ENCODE measurements around the gene ABHD12.
"Not testable (repeated sequence)": the region's sequence is repeated elsewhere in the genome, so short reads cannot be mapped to it uniquely, and the experiment has no call there.

The ABHD12 gene

GRCh38 chr20:25277051-25277801 lies 113.4 kb downstream of the ABHD12 start:
- no peak for DNase-seq (ENCODE audit: low read depth)

GRCh38 chr20:25276533-25277050 lies 114.0 kb downstream of the ABHD12 start:
- DNase-seq (ENCODE audit: low read depth) = no peak

- DNase-seq (ENCODE audit: low read depth) = no peak
Measured at GRCh38 chr20:25275813-25276532, 114.7 kb downstream of the ABHD12 start.

GRCh38 chr20:25274891-25275812 lies 115.5 kb downstream of the ABHD12 start:
- no peak for DNase-seq (ENCODE audit: low read depth)

GRCh38 chr20:25274481-25274880 lies 116.2 kb downstream of the ABHD12 start:
- DNase-seq (ENCODE audit: low read depth) = no peak

- no peak for DNase-seq (ENCODE audit: low read depth)
Measured at GRCh38 chr20:25273541-25274358, 116.9 kb downstream of the ABHD12 start.

- DNase-seq (ENCODE audit: low read depth) = no peak
Measured at GRCh38 chr20:25273046-25273445, 117.6 kb downstream of the ABHD12 start.

GRCh38 chr20:25272223-25273000 lies 118.2 kb downstream of the ABHD12 start:
- no peak for DNase-seq (ENCODE audit: low read depth)

GRCh38 chr20:25271486-25272222 lies 119.0 kb downstream of the ABHD12 start:
- DNase-seq (ENCODE audit: low read depth) = no peak

- no peak for DNase-seq (ENCODE audit: low read depth)
Measured at GRCh38 chr20:25270829-25271251, 119.8 kb downstream of the ABHD12 start.

- DNase-seq (ENCODE audit: low read depth) = no peak
Measured at GRCh38 chr20:25269833-25270170, 120.8 kb downstream of the ABHD12 start.

- no peak for DNase-seq (ENCODE audit: low read depth)
Measured at GRCh38 chr20:25269057-25269832, 121.4 kb downstream of the ABHD12 start.

- DNase-seq (ENCODE audit: low read depth) = not testable (repeated sequence)
Measured at GRCh38 chr20:25260770-25261437, 129.7 kb downstream of the ABHD12 start.

GRCh38 chr20:25259788-25260254 lies 130.8 kb downstream of the ABHD12 start:
- no peak for DNase-seq (ENCODE audit: low read depth)

- no peak for DNase-seq (ENCODE audit: low read depth)
Measured at GRCh38 chr20:25259358-25259757, 131.3 kb downstream of the ABHD12 start.

GRCh38 chr20:25258828-25259227 lies 131.8 kb downstream of the ABHD12 start:
- no peak for DNase-seq (ENCODE audit: low read depth)

GRCh38 chr20:25258476-25258805 lies 132.2 kb downstream of the ABHD12 start:
- no peak for DNase-seq (ENCODE audit: low read depth)

- DNase-seq (ENCODE audit: low read depth) = no peak
Measured at GRCh38 chr20:25257756-25258475, 132.7 kb downstream of the ABHD12 start.
